ENCODE results near the gene HSP90AA1. TPM values are rescaled to one million over a fixed set of nuclear protein-coding genes. Genes with fewer than 3 reads are reported as not detected.

HSP90AA1 gene
- total RNA-seq, 1 experiment from 2014 or later = 1,111 TPM

DNA sequence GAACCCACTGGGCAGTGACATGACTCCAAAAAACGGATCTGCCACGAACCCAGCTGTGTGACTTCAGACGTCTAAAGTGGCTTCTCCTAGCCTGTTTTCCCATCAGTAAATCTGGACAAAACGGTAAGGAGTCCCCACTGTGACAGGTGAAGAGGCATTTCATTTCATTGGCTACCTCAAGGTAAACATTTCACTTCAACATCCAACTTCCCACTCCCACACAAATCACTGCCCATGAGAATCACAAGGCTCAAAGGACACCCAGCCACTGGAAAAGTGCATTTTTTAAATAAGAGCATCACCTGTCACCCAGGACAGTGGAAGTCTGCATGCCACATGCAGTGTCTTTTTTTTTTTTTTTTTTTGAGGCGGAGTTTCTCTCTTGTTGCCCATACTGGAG is 27.9 kb downstream of the HSP90AA1 start:
- H3K4me1 Mint-ChIP-seq (ENCODE audit: low read depth, unreplicated experiment) = peaks cover 5% of the 10 kb centered on the region
- no TSS peak for BruUV-seq (replicated peaks)
- TF ChIP-seq CTCF (IDR thresholded peaks at IDR 0.05; ENCODE audit: unreplicated experiment) = no peak
- intact Hi-C loops (cut with micrococcal nuclease; ENCODE audit: unreplicated experiment) = no loop called here
- no peak for DNase-seq
- H3K9me3 Mint-ChIP-seq (ENCODE audit: low read depth, unreplicated experiment) = no peaks in the 10 kb centered on the region
- peaks cover 27% of the 10 kb centered on the region for H3K36me3 Mint-ChIP-seq (ENCODE audit: insufficient read depth, unreplicated experiment)
- H3K4me3 Mint-ChIP-seq (ENCODE audit: low read depth, unreplicated experiment) = no peak overlapping the region
- H3K27me3 Mint-ChIP-seq (ENCODE audit: unreplicated experiment) = no peaks in the 10 kb centered on the region
- CTCF ChIA-PET = no interaction called here
- no peak overlapping the region for H3K27ac Mint-ChIP-seq (ENCODE audit: unreplicated experiment)

GRCh38 chr14:102058146-102058545 is 28.7 kb downstream of the HSP90AA1 start:
- no TSS peak for BruUV-seq (replicated peaks)
- no peak overlapping the region for H3K4me3 Mint-ChIP-seq (ENCODE audit: low read depth, unreplicated experiment)
- TF ChIP-seq CTCF (IDR thresholded peaks at IDR 0.05; ENCODE audit: unreplicated experiment) = no peak
- DNase-seq = no peak
- H3K36me3 Mint-ChIP-seq (ENCODE audit: insufficient read depth, unreplicated experiment) = peaks cover 33% of the 10 kb centered on the region
- no peak overlapping the region for H3K27ac Mint-ChIP-seq (ENCODE audit: unreplicated experiment)
- H3K9me3 Mint-ChIP-seq (ENCODE audit: low read depth, unreplicated experiment) = no peaks in the 10 kb centered on the region
- H3K4me1 Mint-ChIP-seq (ENCODE audit: low read depth, unreplicated experiment) = no peaks in the 10 kb centered on the region
- intact Hi-C loops (cut with micrococcal nuclease; ENCODE audit: unreplicated experiment) = no loop called here
- CTCF ChIA-PET = no interaction called here
- no peaks in the 10 kb centered on the region for H3K27me3 Mint-ChIP-seq (ENCODE audit: unreplicated experiment)

- H3K36me3 Mint-ChIP-seq (ENCODE audit: insufficient read depth, unreplicated experiment) = peaks cover 39% of the 10 kb centered on the region
- no peak overlapping the region for H3K4me3 Mint-ChIP-seq (ENCODE audit: low read depth, unreplicated experiment)
- TSS peak; percentile 22 for BruUV-seq (replicated peaks)
- H3K9me3 Mint-ChIP-seq (ENCODE audit: low read depth, unreplicated experiment) = no peaks in the 10 kb centered on the region
- TF ChIP-seq CTCF (IDR thresholded peaks at IDR 0.05; ENCODE audit: unreplicated experiment) = no peak
- H3K27ac Mint-ChIP-seq (ENCODE audit: unreplicated experiment) = peak overlapping the region; percentile 18
- no peaks in the 10 kb centered on the region for H3K27me3 Mint-ChIP-seq (ENCODE audit: unreplicated experiment)
- no peak for DNase-seq
- H3K4me1 Mint-ChIP-seq (ENCODE audit: low read depth, unreplicated experiment) = no peaks in the 10 kb centered on the region
- CTCF ChIA-PET = no interaction called here
- intact Hi-C loops (cut with micrococcal nuclease; ENCODE audit: unreplicated experiment) = no loop called here
Observed at GRCh38 chr14:102057480-102058114, 29.2 kb downstream of the HSP90AA1 start.

GRCh38 chr14:102056694-102057442 is 30.0 kb downstream of the HSP90AA1 start:
- no peaks in the 10 kb centered on the region for H3K4me1 Mint-ChIP-seq (ENCODE audit: low read depth, unreplicated experiment)
- intact Hi-C loops (cut with micrococcal nuclease; ENCODE audit: unreplicated experiment) = no loop called here
- CTCF ChIA-PET = interaction anchor here (0.6 kb wide), 1 partner anchor 11 kb away, joined by 6 read pairs; no protein-coding TSS in a partner anchor
- TF ChIP-seq CTCF (IDR thresholded peaks at IDR 0.05; ENCODE audit: unreplicated experiment) = no peak
- H3K4me3 Mint-ChIP-seq (ENCODE audit: low read depth, unreplicated experiment) = no peak overlapping the region
- no peak for DNase-seq
- no TSS peak for BruUV-seq (replicated peaks)
- peak overlapping the region; percentile 51 for H3K27ac Mint-ChIP-seq (ENCODE audit: unreplicated experiment)
- H3K27me3 Mint-ChIP-seq (ENCODE audit: unreplicated experiment) = no peaks in the 10 kb centered on the region
- H3K36me3 Mint-ChIP-seq (ENCODE audit: insufficient read depth, unreplicated experiment) = peaks cover 41% of the 10 kb centered on the region
- no peaks in the 10 kb centered on the region for H3K9me3 Mint-ChIP-seq (ENCODE audit: low read depth, unreplicated experiment)
